ENCODE measurements around the gene NTHL1.
"Not testable (repeated sequence)": the region's sequence is repeated elsewhere in the genome, so short reads cannot be mapped to it uniquely, and the experiment has no call there.

The NTHL1 gene

DNA sequence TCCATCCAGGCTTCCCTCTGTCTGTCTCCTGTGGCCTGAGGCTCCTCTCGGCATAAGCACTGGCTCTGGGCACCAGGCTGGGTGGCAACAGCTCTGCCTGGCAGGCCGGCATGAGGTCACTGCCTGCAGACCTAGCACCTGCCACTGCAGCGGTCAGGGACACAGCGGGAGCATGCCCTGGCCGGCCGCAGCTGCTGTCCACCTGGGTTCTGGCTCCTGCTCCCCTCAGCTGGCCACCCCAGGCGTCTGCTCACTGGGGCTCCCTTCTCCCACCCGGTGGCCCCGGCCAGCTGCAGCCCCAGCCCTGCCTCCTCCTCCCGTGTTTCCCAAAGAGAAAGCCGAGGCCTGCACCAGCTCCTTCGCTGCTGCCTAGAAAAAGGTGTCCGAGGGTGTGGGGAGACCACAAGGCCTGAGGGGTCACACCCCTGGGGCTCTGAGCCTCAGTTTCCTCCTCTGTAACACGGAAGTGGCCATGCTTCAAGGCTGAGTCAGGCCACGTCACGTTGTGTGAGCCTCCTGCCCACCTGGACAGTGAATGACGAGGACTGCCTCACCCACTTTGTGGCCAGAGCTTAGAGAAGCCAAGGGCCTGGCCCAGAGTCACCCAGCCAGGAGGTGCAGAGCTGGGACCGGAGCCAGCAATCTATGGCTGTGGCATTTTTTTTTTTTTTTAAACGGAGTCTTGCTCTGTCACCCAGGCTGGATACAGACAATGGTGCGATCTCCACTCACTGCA is 6.7 kb downstream of the NTHL1 start:
- DNase-seq (ENCODE audit: low spot score): no peak

DNA sequence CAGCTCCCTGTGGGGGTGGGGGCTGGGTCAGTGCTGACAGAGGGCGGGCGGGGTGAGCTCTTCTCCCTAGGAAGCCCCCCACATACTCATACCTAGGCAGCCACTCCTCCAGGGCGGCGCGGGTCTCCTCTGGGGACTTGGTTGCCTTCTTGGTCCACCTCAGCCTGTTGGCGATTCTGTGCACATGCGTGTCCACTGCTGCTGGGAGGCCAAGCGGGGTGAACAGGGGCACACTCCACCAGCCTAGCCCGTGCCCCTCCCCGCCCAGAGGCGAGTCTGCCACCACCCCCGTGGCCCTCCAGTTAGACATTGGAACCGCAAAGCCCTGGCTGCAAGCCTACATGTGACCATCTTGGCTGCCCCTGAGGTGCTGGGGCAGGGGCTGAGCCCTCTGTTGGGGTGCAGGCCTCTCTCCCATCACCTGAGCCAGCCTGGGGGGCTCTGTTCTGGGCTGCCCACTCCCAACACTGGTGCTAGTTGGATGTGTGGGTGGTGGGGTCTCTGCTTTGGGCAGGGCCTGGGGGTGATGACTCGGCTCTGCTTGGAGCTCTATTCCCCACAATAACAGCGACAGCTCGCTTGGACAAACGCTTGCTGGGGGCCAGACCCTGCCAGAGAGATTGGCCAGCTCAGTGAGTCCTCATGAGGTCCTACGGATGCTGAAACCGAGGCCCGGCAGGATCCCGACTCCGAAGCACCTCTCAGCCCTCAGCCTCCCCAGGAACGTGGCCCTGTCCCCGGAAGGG is 7.4 kb downstream of the NTHL1 start:
- no peak for DNase-seq (ENCODE audit: low spot score)

DNA sequence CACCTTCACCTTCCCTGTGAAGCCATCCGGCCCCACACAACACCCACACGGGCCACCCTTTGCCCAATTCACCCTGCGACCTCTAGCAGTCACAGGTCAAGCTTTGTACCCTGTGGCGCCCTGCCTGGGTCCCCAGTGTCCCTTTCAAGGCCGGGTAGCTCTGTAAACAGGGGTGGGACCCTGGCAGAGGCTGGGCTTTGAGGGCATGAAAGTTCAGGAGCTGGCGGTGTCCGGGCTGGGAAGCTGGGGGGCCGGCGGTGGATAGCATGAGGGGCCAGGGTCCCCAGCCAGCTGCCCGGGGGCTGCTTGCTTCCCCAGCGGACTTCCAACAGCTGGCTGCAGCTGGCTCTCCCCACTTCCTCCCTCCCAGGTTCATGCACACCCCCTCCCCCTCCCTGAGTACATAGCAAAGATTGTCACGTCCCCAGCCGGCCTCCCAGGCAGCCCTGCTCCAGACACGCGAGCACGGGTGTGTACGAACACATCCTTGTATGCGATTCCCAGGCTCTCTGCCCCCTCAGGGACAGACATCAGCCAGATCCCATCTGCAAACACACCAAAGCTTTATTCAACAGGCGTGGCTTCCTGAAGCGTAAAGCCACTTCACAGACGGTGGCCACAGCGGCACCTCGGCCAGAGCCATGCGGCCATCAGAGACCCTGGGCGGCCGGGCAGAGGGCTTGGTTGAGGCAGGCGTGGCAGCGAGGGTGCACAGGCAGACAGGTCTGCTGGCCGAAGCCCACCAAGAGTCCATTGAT is 8.2 kb downstream of the NTHL1 start:
- no peak for DNase-seq (ENCODE audit: low spot score)

DNA sequence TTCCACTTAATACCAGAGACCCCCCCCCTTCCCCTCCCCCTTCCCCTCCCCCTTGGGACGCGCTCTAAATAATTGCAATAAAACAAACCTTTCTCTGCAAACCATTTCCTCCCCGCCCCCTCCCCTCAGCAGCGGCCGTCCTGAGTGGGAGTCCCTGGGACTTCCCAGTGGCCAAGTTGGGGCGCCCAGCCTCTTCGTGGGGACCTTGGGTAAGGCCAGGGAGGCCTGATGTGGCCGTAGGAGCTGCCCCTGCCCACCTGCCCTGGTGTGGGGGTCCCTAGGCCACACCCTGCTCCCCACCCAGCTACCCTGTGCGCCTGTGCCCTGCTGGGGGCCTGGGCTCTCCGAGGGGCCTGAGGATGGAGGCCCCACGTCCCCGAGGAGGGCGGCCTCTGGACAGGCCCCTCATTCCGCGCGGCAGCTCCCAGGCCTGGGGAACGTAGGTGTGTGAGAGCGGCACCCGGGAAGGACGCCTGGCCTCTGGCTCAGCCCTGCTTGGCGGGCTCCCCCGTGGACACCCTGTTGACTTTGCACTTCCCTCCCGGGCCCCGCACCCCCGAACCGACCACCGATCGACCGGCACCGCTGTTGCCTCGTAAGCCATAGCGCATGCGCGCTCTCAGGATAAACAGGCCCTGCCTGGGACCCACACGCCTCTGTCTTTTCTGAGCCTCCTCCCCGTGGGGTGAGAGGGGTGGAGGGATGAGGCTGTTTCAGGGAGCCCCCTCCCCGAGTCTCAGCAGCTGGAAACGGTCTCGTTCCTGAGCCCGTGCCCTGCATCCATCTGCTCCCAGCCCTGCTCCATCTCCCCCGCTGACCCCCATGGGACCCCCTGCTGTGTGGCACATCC is 9.0 kb downstream of the NTHL1 start:
- no peak for DNase-seq (ENCODE audit: low spot score)

DNA sequence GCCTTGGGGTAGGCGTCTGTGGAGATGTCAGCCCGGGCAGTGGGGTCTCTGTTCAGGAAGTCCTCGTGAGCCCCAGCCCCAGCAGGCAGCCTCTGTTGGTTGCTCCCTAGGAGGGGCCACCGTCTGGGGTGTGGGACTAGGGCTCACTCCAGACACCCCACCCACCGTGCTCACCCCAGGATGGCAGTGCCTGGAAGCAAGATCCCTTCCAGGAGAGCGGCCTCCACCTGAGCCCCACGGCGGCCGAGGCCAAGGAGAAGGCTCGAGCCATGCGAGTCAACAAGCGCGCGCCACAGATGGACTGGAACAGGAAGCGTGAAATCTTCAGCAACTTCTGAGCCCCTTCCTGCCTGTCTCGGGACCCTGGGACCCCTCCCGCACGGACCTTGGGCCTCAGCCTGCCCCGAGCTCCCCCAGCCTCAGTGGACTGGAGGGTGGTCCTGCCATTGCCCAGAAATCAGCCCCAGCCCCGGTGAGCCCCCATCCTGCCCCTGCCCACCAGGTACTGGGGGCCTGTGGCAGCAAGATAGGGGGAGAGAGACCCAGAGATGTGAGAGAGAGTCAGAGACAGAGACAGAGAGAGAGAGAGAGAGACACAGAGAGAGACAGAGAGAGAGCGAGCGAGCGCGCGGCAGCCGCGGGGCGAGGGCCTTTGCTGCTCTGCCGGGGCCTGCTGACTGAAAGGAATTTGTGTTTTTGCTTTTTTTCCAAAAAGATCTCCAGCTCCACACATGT is 9.8 kb downstream of the NTHL1 start:
- no peak for DNase-seq (ENCODE audit: low spot score)

DNA sequence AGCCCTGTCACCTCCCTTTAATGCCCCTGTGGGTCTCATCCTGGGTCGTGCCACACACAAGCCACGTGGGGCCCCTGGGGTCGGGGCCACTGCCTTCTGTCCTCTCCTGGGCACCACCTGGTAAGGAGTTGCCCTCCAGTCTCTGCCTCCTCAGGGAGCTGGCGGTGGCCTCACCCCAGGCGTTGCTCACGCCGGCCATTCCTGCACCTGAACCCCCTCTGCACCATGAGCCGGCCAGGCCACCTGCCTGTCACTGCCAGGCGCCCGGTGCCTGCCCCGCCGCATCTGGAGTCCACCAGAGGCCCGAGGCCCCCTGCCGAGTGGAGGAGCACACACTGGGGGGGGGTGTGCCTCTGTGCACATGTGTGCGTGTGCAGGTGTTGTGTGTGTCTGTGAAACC is 10.5 kb downstream of the NTHL1 start:
- DNase-seq (ENCODE audit: low spot score): no peak

DNA sequence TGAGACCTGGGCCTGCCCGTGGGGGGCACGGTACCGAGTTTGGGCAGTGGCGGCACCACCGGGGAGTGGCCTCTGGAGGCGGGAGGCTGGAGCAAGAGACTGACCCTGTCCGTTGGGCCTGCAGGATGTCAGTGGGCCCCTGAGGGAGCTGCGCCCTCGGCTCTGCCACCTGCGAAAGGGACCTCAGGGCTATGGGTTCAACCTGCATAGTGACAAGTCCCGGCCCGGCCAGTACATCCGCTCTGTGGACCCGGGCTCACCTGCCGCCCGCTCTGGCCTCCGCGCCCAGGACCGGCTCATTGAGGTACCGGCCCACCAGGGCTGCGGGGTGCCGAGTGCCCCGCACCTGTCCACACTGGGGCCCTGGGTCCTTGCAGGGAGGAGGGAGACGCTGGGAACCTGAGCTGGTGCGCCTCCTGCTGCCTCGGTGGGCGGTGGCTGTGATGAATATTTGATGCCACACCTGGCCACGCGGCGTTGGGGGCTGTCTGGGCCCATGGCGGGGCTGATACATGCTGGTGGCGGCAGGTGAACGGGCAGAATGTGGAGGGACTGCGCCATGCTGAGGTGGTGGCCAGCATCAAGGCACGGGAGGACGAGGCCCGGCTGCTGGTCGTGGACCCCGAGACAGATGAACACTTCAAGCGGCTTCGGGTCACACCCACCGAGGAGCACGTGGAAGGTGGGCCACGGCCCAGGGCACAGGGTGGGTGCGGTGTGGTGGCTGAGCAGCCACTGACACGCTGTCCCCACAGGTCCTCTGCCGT is 11.3 kb downstream of the NTHL1 start:
- DNase-seq (ENCODE audit: low spot score): no peak

DNA sequence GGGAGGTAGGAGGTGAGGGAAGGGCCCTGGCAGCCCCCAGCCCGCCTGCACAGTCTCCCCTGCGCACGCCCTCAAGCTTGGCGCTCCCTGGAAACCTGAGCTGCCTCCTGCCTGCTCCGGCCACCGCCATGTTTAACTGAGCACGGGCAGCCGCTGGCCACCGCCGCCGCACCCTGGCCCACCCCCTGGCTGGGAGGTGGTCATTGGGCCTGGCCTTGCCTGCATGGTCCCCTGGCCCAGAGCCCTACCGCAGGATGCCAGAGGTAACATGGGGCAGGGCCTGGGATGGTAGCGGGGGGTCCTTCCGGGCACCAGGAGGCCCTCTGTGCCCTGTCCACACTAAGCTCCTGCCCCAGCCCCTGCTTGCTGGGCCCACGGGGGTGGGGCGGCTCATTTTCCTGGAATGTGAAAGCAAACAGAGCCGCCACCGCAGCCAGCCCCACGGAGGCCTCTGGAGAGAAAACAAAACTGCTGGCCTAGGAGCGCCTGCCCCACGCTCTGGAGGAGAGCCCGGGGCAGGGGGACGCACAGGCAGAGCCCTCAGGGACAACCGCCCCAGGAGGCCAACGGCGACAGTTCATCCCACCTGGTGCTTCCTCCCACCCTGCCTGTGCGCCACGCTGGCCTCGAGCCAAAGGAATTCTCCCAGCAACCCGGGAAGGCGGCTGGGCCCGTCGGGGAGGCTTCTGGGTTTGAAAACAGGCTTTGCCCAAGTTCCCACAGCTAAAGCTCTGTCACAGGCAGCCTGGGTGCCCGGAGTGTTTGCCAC is 12.0 kb downstream of the NTHL1 start:
- DNase-seq (ENCODE audit: low spot score): no peak

DNA sequence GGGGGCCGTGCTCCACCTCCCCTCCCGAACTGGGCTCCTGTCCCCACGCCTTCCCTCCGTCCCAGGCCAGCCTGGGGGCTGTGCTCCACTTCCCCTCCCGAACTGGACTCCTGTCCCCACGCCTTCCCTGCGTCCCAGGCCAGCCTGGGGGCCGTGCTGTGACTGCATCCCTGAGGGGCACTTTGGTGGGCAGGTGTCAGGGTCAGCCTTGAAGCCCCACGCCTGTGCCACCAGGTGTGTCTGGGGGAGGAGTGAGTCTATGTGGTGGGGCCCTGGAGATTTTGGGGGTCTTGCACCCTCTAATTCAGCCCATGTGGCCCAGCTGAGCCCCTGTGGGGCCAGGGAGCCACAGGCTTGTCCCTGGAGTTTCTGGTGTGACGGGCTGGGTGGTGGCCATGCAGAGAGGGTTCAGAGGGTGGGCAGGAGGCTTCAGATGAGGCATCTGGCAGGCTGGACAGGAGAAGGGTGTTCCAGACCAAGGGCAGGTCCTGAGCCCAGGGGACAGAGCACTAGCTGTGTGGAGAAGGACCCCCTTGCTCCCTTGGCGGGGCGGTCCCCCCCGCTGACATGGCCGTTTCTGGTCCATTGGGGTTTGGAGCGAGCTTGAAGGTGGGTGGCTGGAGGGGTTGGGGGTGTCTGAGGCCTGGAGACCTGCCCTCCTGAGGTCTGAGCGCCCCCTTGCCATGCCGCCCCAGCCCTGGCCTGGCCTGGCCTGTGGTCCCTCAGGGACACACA is 12.8 kb downstream of the NTHL1 start:
- no peak for DNase-seq (ENCODE audit: low spot score)

DNA sequence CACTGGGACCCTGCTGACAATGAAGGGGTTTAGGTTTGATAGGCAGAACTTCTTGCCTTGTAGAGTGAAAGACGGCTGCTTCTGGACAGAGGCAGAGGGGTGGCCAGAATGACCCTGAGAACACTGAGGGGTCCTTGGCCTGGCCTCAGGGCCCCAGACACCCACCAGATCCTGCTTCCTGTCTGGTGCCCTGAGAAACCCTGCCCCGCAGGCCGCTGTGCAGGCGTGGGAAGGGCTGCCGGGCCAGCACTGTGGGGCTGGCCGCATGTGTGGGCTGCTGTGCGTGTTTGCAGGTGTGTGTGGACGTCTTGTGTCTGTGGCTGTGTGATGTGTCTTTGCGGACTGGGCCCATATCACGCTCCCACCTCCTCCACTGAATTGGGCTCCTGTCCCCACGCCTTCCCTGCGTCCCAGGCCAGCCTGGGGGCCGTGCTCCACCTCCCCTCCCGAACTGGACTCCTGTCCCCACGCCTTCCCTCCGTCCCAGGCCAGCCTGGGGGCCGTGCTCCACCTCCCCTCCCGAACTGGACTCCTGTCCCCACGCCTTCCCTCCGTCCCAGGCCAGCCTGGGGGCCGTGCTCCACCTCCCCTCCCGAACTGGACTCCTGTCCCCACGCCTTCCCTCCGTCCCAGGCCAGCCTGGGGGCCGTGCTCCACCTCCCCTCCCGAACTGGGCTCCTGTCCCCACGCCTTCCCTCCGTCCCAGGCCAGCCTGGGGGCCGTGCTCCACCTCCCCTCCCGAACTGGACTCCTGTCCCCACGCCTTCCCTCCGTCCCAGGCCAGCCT is 13.5 kb downstream of the NTHL1 start:
- not testable (repeated sequence) for DNase-seq (ENCODE audit: low spot score)

DNA sequence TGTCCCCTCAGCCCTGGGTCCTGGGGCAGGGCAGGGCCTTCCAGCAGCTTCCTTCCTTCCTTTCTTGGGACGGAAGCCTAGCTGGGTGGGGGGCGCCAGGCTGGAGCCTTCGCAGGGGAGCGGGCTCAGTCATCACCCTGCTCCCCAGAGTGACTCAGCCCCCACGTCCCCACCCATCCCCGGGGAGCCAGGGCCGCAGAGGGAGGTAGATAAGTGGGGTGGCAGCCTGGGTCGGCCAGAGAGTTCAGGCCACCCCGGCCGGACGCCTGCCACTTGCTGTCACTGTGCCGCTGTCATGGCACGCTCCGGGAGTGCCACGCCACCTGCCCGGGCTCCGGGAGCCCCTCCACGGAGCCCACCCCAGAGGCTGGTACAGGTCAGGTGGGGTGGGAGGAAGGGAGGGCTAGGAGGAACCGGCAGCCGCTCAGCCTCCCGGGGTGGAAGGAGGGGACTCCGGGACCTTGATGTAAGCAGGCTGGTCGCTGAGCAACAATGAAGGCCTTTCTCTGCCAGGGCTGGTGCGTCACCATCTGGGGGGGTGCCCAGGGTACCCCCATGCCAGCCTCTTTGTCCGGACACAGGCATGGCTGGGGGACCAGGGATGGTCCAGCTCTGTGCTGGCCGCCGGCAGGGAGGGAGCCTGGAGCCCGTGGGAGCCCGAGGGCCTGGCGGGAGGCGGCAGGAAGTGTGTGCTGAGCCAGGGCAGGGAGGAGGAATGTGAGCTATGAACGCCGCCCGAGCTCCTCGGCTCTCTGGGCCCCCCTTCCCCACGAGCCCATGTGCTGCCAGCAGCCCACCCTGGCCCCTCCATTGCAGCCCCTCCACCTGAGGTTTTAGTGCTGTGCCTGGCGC is 14.4 kb downstream of the NTHL1 start:
- no peak for DNase-seq (ENCODE audit: low spot score)

DNA sequence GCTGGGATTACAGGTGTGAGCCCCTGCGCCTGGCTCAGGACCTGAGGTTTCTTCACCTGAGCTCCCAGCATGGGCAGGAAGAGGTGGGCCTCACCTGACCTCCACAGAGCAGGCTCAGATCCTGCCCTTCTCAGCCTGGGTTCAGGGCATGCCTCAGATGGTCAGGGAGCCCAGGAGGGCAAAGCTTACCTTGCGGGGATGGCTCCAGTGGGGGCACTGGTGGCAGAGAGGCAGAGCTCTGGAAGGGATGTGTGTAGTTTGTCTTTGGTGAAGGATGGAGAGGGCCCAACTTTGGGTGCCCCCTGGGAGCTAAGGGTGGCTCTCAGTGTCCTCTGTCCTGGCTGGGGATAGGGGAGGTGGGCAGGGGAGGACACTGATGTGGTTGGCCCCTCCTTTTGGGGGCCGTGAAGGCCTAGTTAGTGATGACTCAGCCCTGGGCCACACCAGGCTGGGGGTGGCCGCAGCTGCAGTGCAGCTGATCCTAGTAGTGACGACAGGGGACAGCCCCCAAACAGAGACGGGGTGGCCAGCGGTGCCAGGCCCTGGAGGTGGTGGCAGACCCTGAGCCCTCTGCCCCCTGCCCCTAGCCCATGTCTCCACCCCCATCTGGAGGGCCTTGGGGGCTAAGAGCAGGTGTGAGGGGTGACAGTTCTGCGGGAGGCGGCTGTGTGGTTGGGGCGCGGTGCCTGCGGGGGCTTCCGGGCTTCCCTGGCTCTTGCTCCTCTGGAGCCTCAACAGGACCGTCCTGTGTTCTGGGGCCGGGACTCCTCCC is 15.2 kb downstream of the NTHL1 start:
- DNase-seq (ENCODE audit: low spot score): no peak

DNA sequence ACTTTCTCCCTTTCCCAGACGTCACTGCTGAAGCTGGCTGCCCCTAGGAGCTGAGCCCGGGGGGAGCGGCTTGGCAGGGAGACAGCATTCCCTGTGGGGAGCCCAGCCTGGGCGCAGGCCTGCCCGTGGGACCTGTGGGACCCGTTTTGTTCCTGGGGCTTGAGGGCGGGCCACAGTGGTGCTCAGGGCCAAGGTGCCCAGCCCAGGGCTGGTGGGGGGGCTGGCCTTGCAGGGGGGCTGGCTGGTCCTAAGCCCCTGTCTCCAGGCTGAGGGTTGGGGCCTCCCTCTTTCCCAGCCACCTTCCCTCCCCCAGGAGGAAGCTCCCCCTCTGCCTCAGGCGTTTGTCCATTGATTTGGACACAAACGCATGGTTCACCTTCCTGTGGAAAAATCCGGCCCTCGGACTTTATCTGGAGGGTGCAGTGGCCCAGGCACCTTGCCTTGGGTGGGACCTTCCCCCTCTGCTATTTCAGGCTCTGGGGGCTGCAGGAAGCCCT is 16.5 kb downstream of the NTHL1 start:
- no peak for DNase-seq (ENCODE audit: low spot score)

DNA sequence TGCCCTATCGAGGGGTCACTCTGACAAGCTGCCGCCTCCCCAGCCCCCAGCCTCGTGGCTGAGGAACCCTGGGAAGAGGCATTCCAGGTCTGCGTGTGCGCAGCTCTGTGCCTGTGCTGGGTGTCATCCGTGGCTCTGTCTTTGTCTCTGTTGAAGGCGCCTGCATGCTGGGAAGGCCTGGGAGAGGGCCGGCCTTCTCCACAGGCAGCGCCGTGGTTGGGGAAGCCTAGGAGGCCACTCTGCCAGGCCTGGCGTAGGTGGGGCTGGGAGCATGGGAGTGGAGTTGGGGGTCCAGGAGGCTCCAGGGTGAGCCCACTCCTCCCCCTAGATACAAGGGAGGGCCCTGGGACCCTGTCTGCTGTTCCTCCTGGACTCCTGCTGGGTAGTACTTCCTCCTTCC is 17.6 kb downstream of the NTHL1 start:
- no peak for DNase-seq (ENCODE audit: low spot score)

DNA sequence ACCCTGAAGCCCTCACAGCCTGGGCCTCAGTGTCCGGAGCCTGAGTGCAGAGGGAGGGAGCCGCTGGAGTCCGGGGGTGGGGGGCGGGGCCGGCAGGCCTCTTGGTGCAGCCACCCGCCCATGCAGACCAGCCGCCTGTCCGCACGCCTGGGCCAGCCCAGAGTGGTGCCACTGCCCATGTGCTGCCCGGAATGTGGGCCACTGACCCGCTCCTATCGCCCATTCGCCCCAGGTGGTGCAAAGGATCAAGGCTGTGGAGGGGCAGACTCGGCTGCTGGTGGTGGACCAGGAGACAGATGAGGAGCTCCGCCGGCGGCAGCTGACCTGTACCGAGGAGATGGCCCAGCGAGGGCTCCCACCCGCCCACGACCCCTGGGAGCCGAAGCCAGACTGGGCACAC is 18.3 kb downstream of the NTHL1 start:
- no peak for DNase-seq (ENCODE audit: low spot score)

DNA sequence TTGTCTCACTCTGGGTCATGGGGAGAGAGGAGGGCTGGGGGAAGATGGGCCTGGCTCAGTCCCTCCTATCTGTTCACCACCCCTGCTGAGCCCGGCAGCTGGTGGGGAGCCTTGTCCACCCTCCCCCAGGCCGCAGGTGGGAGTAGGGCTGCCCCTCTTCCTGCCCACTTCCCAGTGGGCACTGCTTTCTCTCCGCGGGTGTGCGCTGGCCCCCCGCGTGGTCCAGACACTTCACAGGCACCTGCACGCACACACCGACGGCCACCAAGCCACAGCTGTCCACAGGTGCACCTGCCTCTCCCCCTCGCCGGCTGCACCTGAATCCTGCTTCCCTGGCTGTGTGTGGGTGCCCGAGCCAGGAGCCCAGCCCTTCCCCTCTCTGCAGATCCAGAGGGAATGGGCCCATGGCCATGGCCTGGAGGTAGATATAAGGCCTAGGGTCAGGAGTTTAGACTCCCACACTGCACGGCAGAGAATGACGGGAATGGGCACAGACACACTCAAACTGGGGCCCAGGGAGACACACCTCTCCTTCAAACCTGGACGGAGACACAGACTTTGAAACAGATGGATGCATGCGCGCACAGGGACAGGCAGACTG is 18.9 kb downstream of the NTHL1 start:
- no peak for DNase-seq (ENCODE audit: low spot score)
